ENCODE measurements around the gene CNGB1.
"Not testable (repeated sequence)": the region's sequence is repeated elsewhere in the genome, so short reads cannot be mapped to it uniquely, and the experiment has no call there.

GRCh38 chr16:57895081-57895547, 75.8 kb downstream of the CNGB1 start:
- not testable (repeated sequence) for TF ChIP-seq JUND (IDR thresholded peaks at IDR 0.05); TAF1 (IDR thresholded peaks at IDR 0.05; ENCODE audit: borderline replicate concordance, low read depth, low read length); RAD21 (IDR thresholded peaks at IDR 0.05; ENCODE audit: low read length); CTCF (IDR thresholded peaks at IDR 0.05); EZH2phosphoT487 (IDR thresholded peaks at IDR 0.05; ENCODE audit: borderline replicate concordance, low read depth); RFX5 (IDR thresholded peaks at IDR 0.05; ENCODE audit: low read length); FOXJ3 (CRISPR knock-in tag; IDR thresholded peaks at IDR 0.05); CHD2 (IDR thresholded peaks at IDR 0.05; ENCODE audit: low read length, partially characterized antibody); IRF3 (IDR thresholded peaks at IDR 0.05; ENCODE audit: low read depth, low read length); SIN3A (IDR thresholded peaks at IDR 0.05; ENCODE audit: borderline replicate concordance, low read depth, low read length); EP300 (IDR thresholded peaks at IDR 0.05; ENCODE audit: borderline replicate concordance in 1 of 2, low read depth in 1 of 2, low read length in 1 of 2); GABPA (IDR thresholded peaks at IDR 0.05; ENCODE audit: low read depth)
- TF ChIP-seq, protein P1, sequence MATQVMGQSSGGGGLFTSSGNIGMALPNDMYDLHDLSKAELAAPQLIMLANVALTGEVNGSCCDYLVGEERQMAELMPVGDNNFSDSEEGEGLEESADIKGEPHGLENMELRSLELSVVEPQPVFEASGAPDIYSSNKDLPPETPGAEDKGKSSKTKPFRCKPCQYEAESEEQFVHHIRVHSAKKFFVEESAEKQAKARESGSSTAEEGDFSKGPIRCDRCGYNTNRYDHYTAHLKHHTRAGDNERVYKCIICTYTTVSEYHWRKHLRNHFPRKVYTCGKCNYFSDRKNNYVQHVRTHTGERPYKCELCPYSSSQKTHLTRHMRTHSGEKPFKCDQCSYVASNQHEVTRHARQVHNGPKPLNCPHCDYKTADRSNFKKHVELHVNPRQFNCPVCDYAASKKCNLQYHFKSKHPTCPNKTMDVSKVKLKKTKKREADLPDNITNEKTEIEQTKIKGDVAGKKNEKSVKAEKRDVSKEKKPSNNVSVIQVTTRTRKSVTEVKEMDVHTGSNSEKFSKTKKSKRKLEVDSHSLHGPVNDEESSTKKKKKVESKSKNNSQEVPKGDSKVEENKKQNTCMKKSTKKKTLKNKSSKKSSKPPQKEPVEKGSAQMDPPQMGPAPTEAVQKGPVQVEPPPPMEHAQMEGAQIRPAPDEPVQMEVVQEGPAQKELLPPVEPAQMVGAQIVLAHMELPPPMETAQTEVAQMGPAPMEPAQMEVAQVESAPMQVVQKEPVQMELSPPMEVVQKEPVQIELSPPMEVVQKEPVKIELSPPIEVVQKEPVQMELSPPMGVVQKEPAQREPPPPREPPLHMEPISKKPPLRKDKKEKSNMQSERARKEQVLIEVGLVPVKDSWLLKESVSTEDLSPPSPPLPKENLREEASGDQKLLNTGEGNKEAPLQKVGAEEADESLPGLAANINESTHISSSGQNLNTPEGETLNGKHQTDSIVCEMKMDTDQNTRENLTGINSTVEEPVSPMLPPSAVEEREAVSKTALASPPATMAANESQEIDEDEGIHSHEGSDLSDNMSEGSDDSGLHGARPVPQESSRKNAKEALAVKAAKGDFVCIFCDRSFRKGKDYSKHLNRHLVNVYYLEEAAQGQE (IDR thresholded peaks at IDR 0.05; ENCODE audit: low read depth, low read length) = not testable (repeated sequence)
- TF ChIP-seq, protein P2, sequence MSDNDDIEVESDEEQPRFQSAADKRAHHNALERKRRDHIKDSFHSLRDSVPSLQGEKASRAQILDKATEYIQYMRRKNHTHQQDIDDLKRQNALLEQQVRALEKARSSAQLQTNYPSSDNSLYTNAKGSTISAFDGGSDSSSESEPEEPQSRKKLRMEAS (IDR thresholded peaks at IDR 0.05; ENCODE audit: low read depth) = not testable (repeated sequence)

Data from SK-N-SH (cell line).